Right lobe of liver (tissue), 6 donors: ENCODE results near the gene SH3TC1. TPM values are rescaled to one million over a fixed set of nuclear protein-coding genes. Genes with fewer than 3 reads are reported as not detected.

Experiments
- ATAC-seq, 4 donors: fragments of 200-7000 bp; cut with Tn5 transposase; one replicate each; pipeline ENCODE4 v1.9.1; 2020; ENCODE audit warnings: mild to moderate bottlenecking in 4 of 4, moderate library complexity in 4 of 4
- DNase-seq, 3 donors: peaks; one replicate each; pipeline ENCODE4 v3.0.0-alpha.2; 2020
- H3K27ac ChIP-seq, 3 donors: fragments of 200-600 bp; one replicate each; pipeline ENCODE4 v1.8.0; 2022
- H3K27me3 ChIP-seq, 2 donors: fragments of 200-600 bp; one replicate each; pipeline ENCODE4 v1.8.0; 2022
- H3K36me3 ChIP-seq, 4 donors: fragments of 200-600 bp; sonication (generic) in 1 of 4; one replicate each; pipeline versions ENCODE4 v1.5.1 to v1.8.0; 2017 to 2022; ENCODE audit warnings: control low read depth in 1 of 4
- H3K4me1 ChIP-seq, 4 donors: fragments of 200-600 bp; sonication (generic) in 1 of 4; one replicate each; pipeline versions ENCODE4 v1.5.1 to v1.8.0; 2017 to 2022; ENCODE audit warnings: control low read depth in 1 of 4
- H3K4me3 ChIP-seq, 3 donors: fragments of 200-600 bp; one replicate each; pipeline ENCODE4 v1.8.0; 2022
- H3K9me3 ChIP-seq, 4 donors: fragments of 200-600 bp; sonication (generic) in 1 of 4; one replicate each; pipeline versions ENCODE4 v1.5.1 to v1.8.0; 2017 to 2022; ENCODE audit warnings: control low read depth in 1 of 4
- POLR2A ChIP-seq: fragments of 450-650 bp; IDR thresholded peaks from one replicate; pipeline ENCODE4 v1.6.1; 2017; ENCODE audit warnings: antibody characterized with exemption, mild to moderate bottlenecking
- WGBS: methylation state at CpG from one replicate; pipeline ENCODE4 v1.1.6; 2018; ENCODE audit warnings: low coverage, low lambda C conversion rate; ENCODE audit not compliant: insufficient coverage; ENCODE audit errors: missing lambda C conversion rate; 5-methylcytosine and 5-hydroxymethylcytosine counted together
- intact Hi-C, 2 donors: fragments of 100-400 bp; cut with DNase I; formaldehyde crosslinking; loops; one replicate each; pipeline versions ENCODE4 v1.11.2 to v1.14.1; 2022
- total RNA-seq, 6 experiments: library from RNA; depleted of rRNA in 2 of 6; stranded (reverse); fragments of >200 nt in 2 of 6; fragmentation: NEBNext Ultra II Directional in 3 of 6; extraction: Animal tissue kit (Norgen Biotek cat#: 25700) in 3 of 6; gene quantifications; one replicate each; pipeline versions ENCODE4 v1.1.0 to v1.2.4, GENCODE V29; 2016 to 2023
- TF ChIP-seq, protein P1 (sequence below), 4 donors: fragments of 200-600 bp in 3 of 4; fragments of 450-650 bp in 1 of 4; IDR thresholded peaks; one replicate each; pipeline versions ENCODE4 v1.5.1 to v1.8.0; 2016 to 2022; ENCODE audit warnings: antibody characterized with exemption in 4 of 4, mild to moderate bottlenecking in 2 of 4
- donor health status: DM: no; HTN: yes; CAD: no.
- donor health status: DM: no; HTN: no; CAD: no.
- donor health status: DM: no; HTN: no; CAD: no.
- donor health status: DM: no; HTN: yes; CAD: no.
- donor health status: DM: no; HTN: yes; CAD: no.

The SH3TC1 gene
- total RNA-seq, 6 experiments from 2014 or later = 13.2 to 48.0 (median 24.9) TPM

DNA sequence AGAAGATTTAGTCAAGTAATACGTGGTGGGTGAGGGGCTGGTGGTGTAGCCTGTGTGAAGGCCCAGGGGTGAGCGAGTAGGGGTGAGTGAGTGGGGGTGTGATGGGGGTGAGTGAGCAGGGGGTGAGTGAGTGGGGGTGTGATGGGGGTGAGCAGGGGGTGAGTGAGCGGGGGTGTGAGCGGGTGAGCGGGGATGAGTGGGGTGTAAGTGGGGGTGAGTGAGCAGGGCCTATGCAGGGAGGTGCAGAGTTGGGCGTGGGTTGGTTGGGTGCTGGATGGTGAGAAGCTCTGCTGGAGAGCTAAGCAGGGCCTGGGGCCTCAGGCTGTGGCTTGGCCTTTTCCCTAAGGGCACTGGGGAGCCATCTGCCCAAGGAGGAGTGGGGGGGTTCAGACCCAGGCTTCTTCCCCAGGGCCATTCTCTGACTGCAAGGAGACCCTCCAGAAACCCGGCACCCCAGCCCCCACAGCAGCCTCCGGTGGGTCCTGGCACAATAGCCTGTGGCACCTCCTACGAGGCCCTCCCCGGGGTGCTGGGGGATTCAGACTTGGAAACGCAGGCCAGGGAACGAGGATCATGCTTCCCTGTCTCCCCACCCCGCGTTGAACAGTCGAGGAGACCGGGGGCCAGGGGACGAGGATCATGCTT lies 30.4 kb downstream of the SH3TC1 start:
- DNase-seq = peak in 1 of 3 donors; percentile 49

DNA sequence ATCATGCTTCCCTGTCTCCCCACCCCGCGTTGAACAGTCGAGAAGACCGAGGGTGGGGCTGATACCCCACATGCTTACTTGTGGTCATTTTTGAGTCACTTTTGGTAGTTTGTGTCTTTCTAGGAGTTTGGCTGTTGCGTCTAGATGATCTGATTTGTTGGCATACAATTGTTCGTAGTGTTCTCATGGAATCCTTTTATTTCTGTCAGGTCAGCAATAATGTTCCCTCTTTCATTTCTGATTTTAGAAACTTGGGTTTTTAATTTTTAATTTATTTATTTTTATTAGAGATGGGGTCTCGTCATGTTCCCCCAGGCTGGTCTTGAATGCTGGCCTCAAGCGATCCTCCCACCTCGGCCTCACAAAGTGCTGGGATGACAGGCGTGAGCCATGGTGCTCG lies 30.9 kb downstream of the SH3TC1 start:
- DNase-seq (peak in 1 of 3 donors; percentile 16), ATAC-seq (no peak)
- no peak overlapping the region for H3K4me3 ChIP-seq
- intact Hi-C loops = no loop called here
- H3K4me1 ChIP-seq = peaks cover 0 to 17% (median 9%) of the 10 kb centered on the region in 4 donors
- H3K27me3 ChIP-seq = no peaks in the 10 kb centered on the region
- no peak overlapping the region for H3K27ac ChIP-seq
- H3K9me3 ChIP-seq = no peaks in the 10 kb centered on the region
- TF ChIP-seq POLR2A = no peak
- TF ChIP-seq, protein P1, sequence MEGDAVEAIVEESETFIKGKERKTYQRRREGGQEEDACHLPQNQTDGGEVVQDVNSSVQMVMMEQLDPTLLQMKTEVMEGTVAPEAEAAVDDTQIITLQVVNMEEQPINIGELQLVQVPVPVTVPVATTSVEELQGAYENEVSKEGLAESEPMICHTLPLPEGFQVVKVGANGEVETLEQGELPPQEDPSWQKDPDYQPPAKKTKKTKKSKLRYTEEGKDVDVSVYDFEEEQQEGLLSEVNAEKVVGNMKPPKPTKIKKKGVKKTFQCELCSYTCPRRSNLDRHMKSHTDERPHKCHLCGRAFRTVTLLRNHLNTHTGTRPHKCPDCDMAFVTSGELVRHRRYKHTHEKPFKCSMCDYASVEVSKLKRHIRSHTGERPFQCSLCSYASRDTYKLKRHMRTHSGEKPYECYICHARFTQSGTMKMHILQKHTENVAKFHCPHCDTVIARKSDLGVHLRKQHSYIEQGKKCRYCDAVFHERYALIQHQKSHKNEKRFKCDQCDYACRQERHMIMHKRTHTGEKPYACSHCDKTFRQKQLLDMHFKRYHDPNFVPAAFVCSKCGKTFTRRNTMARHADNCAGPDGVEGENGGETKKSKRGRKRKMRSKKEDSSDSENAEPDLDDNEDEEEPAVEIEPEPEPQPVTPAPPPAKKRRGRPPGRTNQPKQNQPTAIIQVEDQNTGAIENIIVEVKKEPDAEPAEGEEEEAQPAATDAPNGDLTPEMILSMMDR (IDR thresholded peaks at IDR 0.05) = no peak
- peaks cover 0 to 23% (median 13%) of the 10 kb centered on the region in 4 donors for H3K36me3 ChIP-seq
- WGBS = 94% methylated on average over 11 of the region's 11 CpGs

More for the DNA sequence above, 30.4 kb downstream of the SH3TC1 start:
- peaks cover 0 to 20% (median 8%) of the 10 kb centered on the region in 4 donors for H3K36me3 ChIP-seq
- intact Hi-C loops = no loop called here
- no peak overlapping the region for H3K27ac ChIP-seq
- H3K27me3 ChIP-seq = no peaks in the 10 kb centered on the region
- peaks cover 0 to 17% (median 9%) of the 10 kb centered on the region in 4 donors for H3K4me1 ChIP-seq
- no peak for ATAC-seq
- no peaks in the 10 kb centered on the region for H3K9me3 ChIP-seq
- no peak overlapping the region for H3K4me3 ChIP-seq
- 90% methylated on average over 12 of the region's 17 CpGs for WGBS
- TF ChIP-seq, protein P1 (IDR thresholded peaks at IDR 0.05) = no peak
- TF ChIP-seq POLR2A = no peak

DNA sequence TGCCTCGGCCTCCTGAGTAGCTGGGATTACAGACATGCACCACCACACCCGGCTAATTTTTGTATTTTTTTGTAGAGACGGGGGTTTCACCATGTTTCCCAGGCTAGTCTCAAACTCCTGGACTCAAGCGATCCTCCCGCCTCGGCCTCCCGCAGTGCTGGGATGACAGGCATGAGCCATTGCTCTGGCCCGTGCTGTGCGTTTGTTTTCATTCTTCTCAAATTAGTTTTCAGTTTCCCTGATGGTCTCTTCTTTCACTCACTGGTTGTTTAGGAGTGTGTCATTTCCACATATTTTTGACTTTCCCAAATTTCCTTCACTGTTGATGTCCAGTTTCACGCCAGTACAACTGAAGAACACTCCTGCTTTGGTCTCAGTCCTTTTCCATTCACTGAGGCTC lies 31.8 kb downstream of the SH3TC1 start:
- intact Hi-C loops = no loop called here
- peaks cover under 1 to 31% (median 19%) of the 10 kb centered on the region in 4 donors for H3K36me3 ChIP-seq
- H3K27ac ChIP-seq = no peak overlapping the region
- no peak overlapping the region for H3K4me3 ChIP-seq
- H3K9me3 ChIP-seq = no peaks in the 10 kb centered on the region
- H3K4me1 ChIP-seq = peaks cover 0 to 17% (median 9%) of the 10 kb centered on the region in 4 donors
- TF ChIP-seq, protein P1 (IDR thresholded peaks at IDR 0.05) = no peak
- TF ChIP-seq POLR2A = no peak
- peak in 1 of 3 donors; percentile 32 for DNase-seq
- no peak for ATAC-seq
- 87% methylated on average over 5 of the region's 10 CpGs for WGBS
- no peaks in the 10 kb centered on the region for H3K27me3 ChIP-seq

DNA sequence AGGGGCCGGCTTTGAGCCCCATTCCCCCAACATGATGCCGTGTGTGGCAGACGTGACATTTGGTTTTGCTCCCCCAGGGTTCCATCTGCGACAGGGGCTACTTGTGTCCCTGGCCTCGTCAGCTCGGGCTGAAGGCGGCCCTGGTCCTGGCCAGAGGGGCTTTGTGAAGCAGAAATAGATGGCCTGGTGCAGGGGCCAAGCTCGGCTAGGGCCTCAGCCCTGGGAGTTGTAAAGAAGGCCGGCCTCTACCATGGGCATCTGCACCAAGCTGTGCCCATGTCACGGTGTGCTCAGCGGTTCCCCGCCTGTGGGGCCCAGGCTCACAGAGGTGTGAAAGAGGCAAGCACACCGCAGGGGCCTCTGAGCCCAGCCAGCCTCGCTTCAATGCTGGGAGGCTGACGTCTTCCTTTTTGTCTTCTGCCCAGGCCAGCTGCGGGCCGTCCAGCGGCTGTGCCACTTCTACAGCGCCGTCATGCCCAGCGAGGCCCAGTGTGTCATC lies 32.5 kb downstream of the SH3TC1 start:
- DNase-seq (peak in 1 of 3 donors; percentile 48), ATAC-seq (no peak)
- Histone ChIP-seq H3K4me3 (no peak overlapping the region), H3K9me3 (no peaks in the 10 kb centered on the region), H3K27me3 (no peaks in the 10 kb centered on the region), H3K36me3 (peaks cover 3 to 39% (median 22%) of the 10 kb centered on the region in 4 donors), H3K4me1 (peaks cover 0 to 17% (median 9%) of the 10 kb centered on the region in 4 donors), H3K27ac (no peak overlapping the region)
- TF ChIP-seq, protein P1 (IDR thresholded peaks at IDR 0.05) = no peak
- TF ChIP-seq POLR2A = no peak
- WGBS = 92% methylated on average over 2 of the region's 21 CpGs
- intact Hi-C loops = no loop called here
